Stimulated activated CD4-positive, alpha-beta T cell treated with anti-CD3 and anti-CD28 coated beads, Interleukin-1b, Interleukin-23, amount 100 ng/mL, for 4 hours (primary cell): Measurements from ENCODE around the gene MARCHF9.

Experiments
- DNase-seq, 2 donors: peaks; one replicate each; pipeline ENCODE4 v3.0.0-alpha.2; 2020; ENCODE audit warnings: low read depth in 2 of 2

The MARCHF9 gene

GRCh38 chr12:57737467-57738460 is 17.1 kb upstream of the MARCHF9 start:
- no peak for DNase-seq

DNA sequence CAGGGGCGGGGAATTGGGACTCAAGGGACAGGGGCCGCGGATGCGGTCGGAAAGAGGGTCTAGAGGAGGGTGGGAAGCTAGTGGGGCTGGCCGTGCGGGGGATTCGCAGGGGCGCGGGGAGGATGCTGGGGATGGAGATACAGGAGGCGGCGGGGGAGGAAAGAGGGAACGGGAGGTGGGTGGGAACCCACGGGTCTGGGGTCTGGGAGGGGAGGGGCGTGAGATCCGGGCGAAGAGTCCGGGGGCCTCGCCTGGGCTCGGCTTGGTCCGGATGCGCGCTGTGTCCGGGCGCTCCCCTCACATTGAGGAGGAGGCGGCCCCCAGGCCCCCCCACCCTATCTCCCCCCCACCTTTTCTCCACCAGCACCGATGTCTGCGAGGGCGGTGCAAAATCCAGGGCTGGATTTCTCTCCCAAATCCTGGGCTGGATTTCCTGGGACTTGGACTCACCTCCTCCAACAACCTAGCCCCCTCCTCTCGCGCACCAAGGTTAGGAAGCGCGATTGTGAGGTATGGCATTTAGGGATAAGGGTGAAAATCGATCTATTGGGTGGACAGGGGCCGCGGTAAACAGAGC is 16.2 kb upstream of the MARCHF9 start, which contains the start of gene AGAP2:
TSS of gene AGAP2 (minus strand) at position 82 of the 577 bp plus-strand sequence. CDS start 496 bp downstream, outside the sequence.
- no peak for DNase-seq

- DNase-seq, result no peak
Measured at GRCh38 chr12:57739387-57739786, 15.5 kb upstream of the MARCHF9 start.

GRCh38 chr12:57739914-57740538 is 14.9 kb upstream of the MARCHF9 start:
- DNase-seq, result no peak

- peak; percentile 37 to 59 for DNase-seq
Measured at GRCh38 chr12:57740656-57741412, 14.1 kb upstream of the MARCHF9 start.

DNA sequence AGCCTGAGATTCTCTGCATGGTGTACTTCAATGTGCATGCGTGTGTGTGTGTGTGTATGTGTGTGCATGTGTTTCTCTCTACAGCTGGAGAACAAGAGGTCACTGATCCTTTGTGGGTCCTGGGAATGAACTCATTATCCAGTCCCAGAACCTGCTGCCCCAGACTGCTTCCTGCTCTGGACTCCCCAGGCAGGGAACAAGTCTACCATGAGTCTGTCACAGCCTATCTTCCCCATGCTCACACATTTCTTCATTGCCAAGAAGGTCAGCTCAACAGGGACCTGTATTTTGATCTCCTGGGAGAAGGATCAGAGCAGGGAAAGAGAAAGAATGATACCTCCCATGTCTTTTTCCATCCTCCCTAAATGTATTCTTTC is 13.5 kb upstream of the MARCHF9 start:
- DNase-seq, result no peak

- DNase-seq, result peak; percentile 53 to 72
Measured at GRCh38 chr12:57741844-57742738, 12.8 kb upstream of the MARCHF9 start.

DNA sequence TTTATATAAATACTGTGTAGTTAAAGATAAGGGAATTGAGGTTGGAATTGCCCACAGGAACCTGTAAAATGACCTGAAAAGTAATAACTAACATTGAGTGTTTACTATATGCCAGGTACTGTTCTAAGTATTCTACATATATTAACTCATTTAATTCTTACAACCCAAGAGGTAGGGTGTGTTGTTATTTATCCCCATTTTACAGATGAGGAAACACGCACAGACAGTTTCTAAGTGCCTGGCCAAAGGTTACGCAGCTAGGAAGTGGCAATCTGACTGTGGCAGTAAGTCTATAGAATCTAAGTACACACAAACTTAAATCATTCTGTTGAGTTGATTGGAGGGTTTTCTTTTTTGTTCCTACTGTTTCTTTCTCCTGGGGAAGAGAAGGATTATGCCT is 11.1 kb upstream of the MARCHF9 start:
- no peak for DNase-seq

GRCh38 chr12:57744194-57744776 is 10.6 kb upstream of the MARCHF9 start:
- peak; percentile 56 to 63 for DNase-seq

- peak; percentile 88 to 90 for DNase-seq
Measured at GRCh38 chr12:57744777-57745484, 10.0 kb upstream of the MARCHF9 start, which contains the start of gene TSPAN31. Gene TSPAN31 (plus strand): TSS chr12:57745039. CDS start chr12:57745155, 116 bp downstream.

DNA sequence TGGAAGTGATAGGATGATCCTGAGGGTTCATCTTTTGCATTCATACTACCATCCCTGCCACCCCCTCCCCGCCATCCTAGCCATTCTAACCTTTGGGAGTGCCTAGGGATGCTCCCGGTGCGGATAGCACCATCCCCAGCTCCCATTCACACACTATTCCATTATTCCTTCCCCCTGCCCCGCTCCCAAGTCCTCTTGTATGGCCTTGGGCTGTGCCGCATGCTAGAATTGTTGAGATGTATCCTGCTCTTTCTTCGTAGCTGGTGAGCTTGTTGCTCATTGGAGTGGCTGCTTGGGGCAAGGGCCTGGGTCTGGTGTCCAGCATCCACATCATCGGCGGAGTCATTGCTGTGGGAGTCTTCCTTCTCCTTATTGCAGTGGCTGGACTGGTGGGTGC is 9.4 kb upstream of the MARCHF9 start:
- no peak for DNase-seq

- DNase-seq, result no peak
Measured at GRCh38 chr12:57746025-57746424, 8.9 kb upstream of the MARCHF9 start.

DNA sequence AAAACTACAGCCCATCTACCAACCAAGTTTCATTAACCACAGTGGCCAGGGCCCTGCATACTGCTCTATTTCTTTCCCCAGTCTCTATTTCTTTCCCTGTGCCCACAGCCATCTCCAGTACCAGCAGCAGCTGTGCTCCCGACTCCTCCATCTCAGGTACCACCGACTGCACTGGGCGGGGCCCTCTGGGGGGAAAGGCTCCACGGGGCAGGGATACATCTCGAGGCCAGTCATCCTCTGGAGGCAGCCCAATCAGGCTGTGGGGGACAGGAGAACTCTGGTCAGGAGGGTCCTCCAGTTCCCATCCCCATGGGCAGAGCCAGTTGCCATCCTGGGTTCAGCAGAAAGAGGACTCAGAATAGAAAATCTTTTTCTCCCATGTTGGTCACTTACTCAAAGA is 5.8 kb upstream of the MARCHF9 start:
- no peak for DNase-seq

DNA sequence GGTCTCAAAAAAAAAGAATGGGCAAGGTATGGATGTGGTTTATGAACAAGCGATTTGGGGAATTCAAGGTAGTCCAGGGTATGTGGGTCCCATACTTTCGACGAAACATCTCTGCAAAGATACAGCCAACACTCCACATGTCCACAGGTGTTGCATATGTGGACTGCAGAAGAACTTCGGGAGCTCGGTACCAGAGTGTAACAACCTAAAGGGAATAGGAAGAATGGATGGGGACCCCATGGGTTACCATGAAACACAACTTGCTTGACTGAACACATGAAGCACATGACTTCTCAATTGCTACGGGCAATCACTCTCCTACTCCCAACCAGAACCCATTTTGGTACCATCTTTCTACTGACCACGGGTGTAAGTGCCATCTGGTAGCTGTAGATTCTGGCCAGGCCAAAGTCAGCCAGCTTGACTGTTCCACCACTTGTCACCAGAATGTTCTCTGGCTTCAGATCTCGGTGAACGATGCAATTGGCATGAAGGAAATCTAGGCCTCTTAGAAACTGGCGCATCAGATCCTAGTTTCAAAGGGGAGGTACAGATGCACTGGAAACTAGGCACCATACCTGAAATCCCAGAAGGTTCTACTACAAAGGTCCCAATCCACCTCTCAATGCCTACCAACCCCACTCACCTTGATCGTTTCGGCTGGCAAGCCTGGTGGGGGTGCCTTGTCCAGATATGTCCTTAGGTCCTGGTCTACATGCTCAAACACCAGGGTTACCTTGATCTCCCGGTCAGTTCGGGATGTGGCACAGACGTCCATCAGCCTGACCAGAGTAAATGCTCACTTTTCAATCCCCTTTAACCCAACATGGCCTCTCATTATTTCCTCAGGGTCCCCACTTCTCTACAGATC is 4.1 kb upstream of the MARCHF9 start:
- no peak for DNase-seq

- DNase-seq, result no peak
Measured at GRCh38 chr12:57751432-57751787, 3.5 kb upstream of the MARCHF9 start.

- peak; percentile 95 to 97 for DNase-seq
Measured at GRCh38 chr12:57751788-57752667, 2.9 kb upstream of the MARCHF9 start, which contains the start of gene CDK4. Gene CDK4 (minus strand): TSS chr12:57752310. CDS start chr12:57751717, 593 bp downstream.

- DNase-seq, result no peak
Measured at GRCh38 chr12:57752668-57753000, 2.3 kb upstream of the MARCHF9 start.
